ENCODE results near the gene LCE1F.

Gene LCE1F

GRCh38 chr1:152823294-152823693, 48.4 kb downstream of the LCE1F start:
- H3K36me3 ChIP-seq (ENCODE audit: control insufficient read depth, insufficient read depth, low read length) = no peaks in the 10 kb centered on the region
- no peak overlapping the region for H3K27ac ChIP-seq (ENCODE audit: low read depth, low read length)
- H3K27me3 ChIP-seq (ENCODE audit: control insufficient read depth, insufficient read depth, low read length) = no peaks in the 10 kb centered on the region
- no peak overlapping the region for H3K4me3 ChIP-seq (ENCODE audit: low read depth, low read length)
- peaks cover 13% of the 10 kb centered on the region; the same call in 1 of the 2 replicates for H3K9me3 ChIP-seq (ENCODE audit: control insufficient read depth, insufficient read depth, low read depth, low read length)
- H3K9ac ChIP-seq (ENCODE audit: low read length) = no peak overlapping the region
- H3K4me1 ChIP-seq (ENCODE audit: control insufficient read depth, insufficient read depth, low read length) = no peaks in the 10 kb centered on the region

DNA sequence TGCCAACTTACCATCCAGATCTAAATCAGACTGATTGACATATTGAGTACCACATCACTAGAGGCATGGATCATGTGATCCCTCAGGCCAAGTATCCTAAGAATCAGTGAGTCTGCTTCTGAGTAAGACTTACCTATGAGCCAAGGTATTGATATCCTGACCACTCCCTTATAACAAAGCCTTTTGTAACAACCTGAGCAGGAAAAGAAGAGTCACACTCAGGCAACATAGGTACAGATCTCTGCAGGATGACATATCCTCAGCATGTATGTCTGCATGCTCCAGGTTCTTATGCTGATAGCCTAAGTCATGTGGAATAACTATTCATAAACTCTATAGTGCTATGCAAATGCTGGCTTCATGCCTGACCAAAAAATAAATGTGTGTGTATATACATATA, 50.0 kb downstream of the LCE1F start:
- Histone ChIP-seq H3K36me3 (ENCODE audit: control insufficient read depth, insufficient read depth, low read length) (no peaks in the 10 kb centered on the region), H3K27me3 (ENCODE audit: control insufficient read depth, insufficient read depth, low read length) (no peaks in the 10 kb centered on the region), H3K9me3 (ENCODE audit: control insufficient read depth, insufficient read depth, low read depth, low read length) (peaks cover 10% of the 10 kb centered on the region; the same call in 1 of the 2 replicates), H3K9ac (ENCODE audit: low read length) (no peak overlapping the region), H3K27ac (ENCODE audit: low read depth, low read length) (no peak overlapping the region), H3K4me3 (ENCODE audit: low read depth, low read length) (no peak overlapping the region), H3K4me1 (ENCODE audit: control insufficient read depth, insufficient read depth, low read length) (no peaks in the 10 kb centered on the region)

All from HUES6 (cell line).